ENCODE measurements around the gene KRT6A. TPM values are rescaled to one million over a fixed set of nuclear protein-coding genes. Genes with fewer than 3 reads are reported as not detected.

Gene KRT6A
- polyA plus RNA-seq, 2 of the 4 experiments (the other 2 are of a cell fraction), result 0.04 to 0.14 TPM

- CTCF ChIA-PET, result interaction anchor here (0.7 to 5.8 kb wide), 23 partner anchors 11 to 391 kb away, joined by 3 to 31 read pairs (median 5); partner anchors contain the start of gene KRT5
- 61% methylated on average over 5 of the region's 5 CpGs for WGBS (ENCODE audit: missing lambda C conversion rate)
Measured at GRCh38 chr12:52534482-52534881, 41.4 kb upstream of the KRT6A start.

More at GRCh38 chr12:52534482-52534881, 41.4 kb upstream of the KRT6A start:
- FAIRE-seq, result no peak
- Histone ChIP-seq H3K9me3 (no peaks in the 10 kb centered on the region), H3K4me1 (peaks cover 14% of the 10 kb centered on the region), H3K4me2 (no peak overlapping the region), H3K27ac (no peak overlapping the region), H3K4me3 (no peak overlapping the region)
- TF ChIP-seq FOSB (CRISPR knock-in tag; IDR thresholded peaks at IDR 0.05) (no peak), HOXA7 (CRISPR knock-in tag; IDR thresholded peaks at IDR 0.05) (no peak), ZSCAN20 (CRISPR knock-in tag; IDR thresholded peaks at IDR 0.05) (no peak), MYC (IDR thresholded peaks at IDR 0.05; ENCODE audit: borderline replicate concordance, low read length) (no peak), HMGXB4 (CRISPR knock-in tag; IDR thresholded peaks at IDR 0.05; ENCODE audit: borderline replicate concordance) (no peak), CBX8 (IDR thresholded peaks at IDR 0.05) (no peak), ATOH8 (CRISPR knock-in tag; IDR thresholded peaks at IDR 0.05; ENCODE audit: low read depth) (no peak), POLR2A (IDR thresholded peaks at IDR 0.05; ENCODE audit: low read length) (no peak), KDM1A (IDR thresholded peaks at IDR 0.05; ENCODE audit: low read depth) (no peak), USF2 (IDR thresholded peaks at IDR 0.05) (no peak), REST (IDR thresholded peaks at IDR 0.05) (no peak), CHD2 (IDR thresholded peaks at IDR 0.05; ENCODE audit: low read length, partially characterized antibody) (no peak), KDM5A (IDR thresholded peaks at IDR 0.05) (no peak), PBX3 (IDR thresholded peaks at IDR 0.05) (no peak), SMC3 (IDR thresholded peaks at IDR 0.05) (peak; percentile 38; the same call in 1 of the 3 replicates), RAD21 (conservative IDR thresholded peaks at IDR 0.05 in 1 of 2, IDR thresholded peaks at IDR 0.05 in 1 of 2) (peak in 1 of 2 experiments; percentile 55; a peak in 3 of 5 replicates), TFCP2L1 (CRISPR knock-in tag; IDR thresholded peaks at IDR 0.05) (no peak), CTCF (IDR thresholded peaks at IDR 0.05) (peak; percentile 38; the same call in 2 of the 3 replicates), EHF (CRISPR knock-in tag; IDR thresholded peaks at IDR 0.05) (no peak)
- POLR2A ChIA-PET, result no interaction called here
- ATAC-seq, result peak in 1 of 2 experiments; percentile 46; a peak in 2 of 6 replicates
- peak in 1 of 2 experiments; percentile 39 for DNase-seq (ENCODE audit: low read depth in 1 of 2, low spot score in 1 of 2)
